Omental fat pad (tissue), 4 donors: Measurements from ENCODE around the gene EN2. TPM values are rescaled to one million over a fixed set of nuclear protein-coding genes. Genes with fewer than 3 reads are reported as not detected.

ENCODE experiments used
- ATAC-seq: fragments of 150-250 bp; one replicate; pipeline ENCODE4 v1.9.1; 2016; ENCODE audit warnings: mild to moderate bottlenecking, moderate library complexity; ENCODE audit not compliant: low FRiP score
- DNase-seq: peaks from one replicate; pipeline ENCODE4 v3.0.0-alpha.2; 2019; ENCODE audit warnings: low spot score
- CTCF ChIP-seq, 3 donors: fragments of 450-650 bp; IDR thresholded peaks; one replicate each; pipeline ENCODE4 v1.5.1; 2016 to 2017; ENCODE audit warnings: antibody characterized with exemption in 3 of 3, mild to moderate bottlenecking in 3 of 3, moderate library complexity in 2 of 3
- total RNA-seq, 4 donors: library from RNA; depleted of rRNA; stranded (reverse); fragments of >200 nt; gene quantifications; one replicate each; pipeline ENCODE4 v1.1.0, GENCODE V29; 2016

Gene EN2
- total RNA-seq, 4 donors from 2014 or later = 0.09 to 0.12 TPM; not detected in 2

- ATAC-seq = no peak
- DNase-seq = no peak
- TF ChIP-seq CTCF (IDR thresholded peaks at IDR 0.05) = no peak
These were observed 2.0 kb downstream of the EN2 start for GRCh38 chr7:155459700-155460461.

DNA sequence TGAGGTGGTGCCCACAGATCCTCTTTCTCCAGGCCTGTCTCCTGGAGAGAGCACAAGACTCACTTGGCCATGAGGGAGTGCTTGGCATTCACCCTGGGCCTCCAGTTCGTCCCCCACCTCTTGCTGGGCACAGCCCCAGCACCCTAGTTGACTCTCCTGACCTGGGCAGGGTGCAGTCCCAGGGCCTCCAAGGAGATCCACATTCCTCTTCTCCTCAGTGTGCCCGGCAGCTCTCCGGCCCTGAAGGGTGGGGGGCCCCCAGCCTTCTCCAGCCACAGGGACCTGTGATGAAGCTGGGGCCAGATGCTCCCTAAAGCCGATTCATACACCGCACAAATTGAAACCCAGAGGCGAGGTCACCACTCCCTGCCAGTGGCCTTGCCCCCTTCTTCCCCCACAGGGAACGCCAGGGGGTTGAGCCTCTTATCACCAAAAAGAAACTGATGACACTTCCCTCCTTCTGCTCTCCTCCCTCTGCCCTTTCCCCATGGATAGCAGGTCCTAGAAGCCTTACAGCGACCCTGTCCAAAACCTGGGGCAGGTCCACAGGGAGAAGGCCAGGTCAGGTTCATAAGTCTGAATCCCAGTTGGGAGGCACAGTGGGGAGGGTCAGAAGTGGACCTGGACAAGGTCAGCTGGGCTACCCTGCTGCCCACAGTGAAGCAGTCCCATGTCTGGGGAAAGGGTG, 3.1 kb downstream of the EN2 start:
- DNase-seq (no peak), ATAC-seq (no peak)
- no peak for TF ChIP-seq CTCF (IDR thresholded peaks at IDR 0.05)

DNA sequence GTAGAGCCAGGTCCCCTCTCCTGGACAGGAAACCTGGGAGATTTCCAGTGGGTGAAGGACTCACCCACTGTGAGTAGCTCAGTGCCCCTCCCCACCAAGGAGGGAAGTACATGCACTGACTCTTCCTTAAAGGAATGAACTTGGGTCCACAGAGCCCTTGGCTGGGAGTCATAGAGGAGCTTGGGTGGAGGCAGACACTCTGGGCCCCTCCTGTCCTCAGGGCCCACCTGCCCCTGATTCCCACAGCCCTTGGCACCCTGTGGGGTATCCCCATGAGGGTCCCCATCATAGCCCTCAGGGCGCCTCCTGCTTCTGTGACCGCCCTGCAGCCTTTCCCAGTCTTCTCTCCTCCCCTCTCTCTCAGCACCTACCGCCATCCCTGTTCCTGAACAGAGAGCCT, 3.7 kb downstream of the EN2 start:
- DNase-seq (no peak), ATAC-seq (no peak)
- no peak for TF ChIP-seq CTCF (IDR thresholded peaks at IDR 0.05)

DNA sequence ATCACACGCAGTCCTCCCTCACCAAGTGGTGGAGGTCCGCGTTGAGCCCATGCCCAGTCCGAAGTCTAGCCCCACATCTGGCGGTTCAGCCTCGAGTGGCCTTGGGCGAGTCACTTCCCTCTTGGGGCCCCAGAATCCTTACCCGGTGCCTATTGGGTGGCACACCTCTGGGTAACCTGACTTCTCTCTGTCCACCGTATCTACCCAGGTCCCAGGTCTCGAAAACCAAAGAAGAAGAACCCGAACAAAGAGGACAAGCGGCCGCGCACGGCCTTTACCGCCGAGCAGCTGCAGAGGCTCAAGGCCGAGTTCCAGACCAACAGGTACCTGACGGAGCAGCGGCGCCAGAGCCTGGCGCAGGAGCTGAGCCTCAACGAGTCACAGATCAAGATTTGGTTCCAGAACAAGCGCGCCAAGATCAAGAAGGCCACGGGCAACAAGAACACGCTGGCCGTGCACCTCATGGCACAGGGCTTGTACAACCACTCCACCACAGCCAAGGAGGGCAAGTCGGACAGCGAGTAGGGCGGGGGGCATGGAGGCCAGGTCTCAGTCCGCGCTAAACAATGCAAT, 4.3 kb downstream of the EN2 start:
- DNase-seq (no peak), ATAC-seq (no peak)
- no peak for TF ChIP-seq CTCF (IDR thresholded peaks at IDR 0.05)

GRCh38 chr7:155463114-155463811, 5.3 kb downstream of the EN2 start:
- TF ChIP-seq CTCF (IDR thresholded peaks at IDR 0.05) = no peak
- DNase-seq = no peak
- no peak for ATAC-seq

- DNase-seq = no peak
- no peak for TF ChIP-seq CTCF (IDR thresholded peaks at IDR 0.05)
- ATAC-seq = no peak
These were observed 6.3 kb downstream of the EN2 start for GRCh38 chr7:155464183-155464582.
